Type B pancreatic cell (in vitro differentiated cells): ENCODE data around the gene NTPCR. TPM values are rescaled to one million over a fixed set of nuclear protein-coding genes. Genes with fewer than 3 reads are reported as not detected.
"Not testable (repeated sequence)": the region's sequence is repeated elsewhere in the genome, so short reads cannot be mapped to it uniquely, and the experiment has no call there.

Source experiments
- DNase-seq: peaks from one replicate; pipeline ENCODE4 v3.0.0; 2021; ENCODE audit warnings: mixed read lengths; ENCODE audit not compliant: unreplicated experiment; ENCODE audit errors: extremely low spot score
- H3K27ac Mint-ChIP-seq: 2 replicates; pipeline ENCODE4 v1.8.0; 2021; ENCODE audit warnings: mild to moderate bottlenecking, mixed read lengths
- H3K27me3 Mint-ChIP-seq: 2 replicates; pipeline ENCODE4 v1.8.0; 2021; ENCODE audit warnings: mixed read lengths
- H3K36me3 Mint-ChIP-seq: 2 replicates; pipeline ENCODE4 v1.8.0; 2021; ENCODE audit warnings: mixed read lengths
- H3K4me1 Mint-ChIP-seq: one replicate; pipeline ENCODE4 v1.8.0; 2021; ENCODE audit warnings: mixed read lengths; ENCODE audit not compliant: unreplicated experiment
- H3K4me3 Mint-ChIP-seq: 2 replicates; pipeline ENCODE4 v1.8.0; 2021; ENCODE audit warnings: mild to moderate bottlenecking, mixed read lengths
- H3K9me3 Mint-ChIP-seq: 2 replicates; pipeline ENCODE4 v1.8.0; 2021; ENCODE audit warnings: mixed read lengths
- CTCF ChIP-seq: fragments of 200-600 bp; sonication (generic); conservative IDR thresholded peaks from 2 replicates; pipeline ENCODE4 v1.5.0; 2021; ENCODE audit warnings: antibody characterized with exemption, mild to moderate bottlenecking
- total RNA-seq: library from RNA; stranded (reverse); gene quantifications from 2 replicates; pipeline ENCODE4 v1.2.1, GENCODE V29; 2021; ENCODE audit warnings: low replicate concordance

NTPCR gene
- total RNA-seq, 1 donor from 2014 or later = 57.1 TPM

DNA sequence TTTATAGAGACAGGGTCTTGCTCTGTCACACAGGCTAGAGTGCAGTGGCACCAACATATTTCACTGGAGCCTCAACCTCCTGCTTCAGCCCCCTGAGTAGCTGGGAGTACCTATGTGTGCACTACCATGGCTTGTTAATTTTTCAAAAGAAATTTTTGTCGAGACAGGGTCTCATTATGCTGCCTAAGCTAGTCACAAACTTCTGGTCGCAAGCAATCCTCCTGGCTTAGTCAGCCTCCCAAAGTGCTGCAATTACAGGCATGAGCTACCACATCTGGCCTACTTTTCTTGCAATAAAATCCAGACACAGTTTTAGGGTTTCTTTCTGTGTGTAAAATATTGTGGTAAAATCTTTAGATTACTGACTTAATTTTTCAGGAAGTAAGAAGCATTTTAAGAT lies 27.9 kb upstream of the NTPCR start:
- no peak for TF ChIP-seq CTCF
- Mint-ChIP-seq H3K9me3 (no peaks in the 10 kb centered on the region), H3K4me1 (peaks cover 12% of the 10 kb centered on the region), H3K4me3 (no peak overlapping the region), H3K27me3 (no peaks in the 10 kb centered on the region), H3K36me3 (peaks cover 3% of the 10 kb centered on the region), H3K27ac (no peak overlapping the region)
- DNase-seq = no peak

- H3K36me3 Mint-ChIP-seq = no peaks in the 10 kb centered on the region
- TF ChIP-seq CTCF = no peak
- DNase-seq = no peak
- H3K27me3 Mint-ChIP-seq = no peaks in the 10 kb centered on the region
- H3K9me3 Mint-ChIP-seq = no peaks in the 10 kb centered on the region
- H3K4me1 Mint-ChIP-seq = peaks cover 12% of the 10 kb centered on the region
- no peak overlapping the region for H3K4me3 Mint-ChIP-seq
- no peak overlapping the region for H3K27ac Mint-ChIP-seq
Measured at GRCh38 chr1:232923739-232924386, 26.5 kb upstream of the NTPCR start.

DNA sequence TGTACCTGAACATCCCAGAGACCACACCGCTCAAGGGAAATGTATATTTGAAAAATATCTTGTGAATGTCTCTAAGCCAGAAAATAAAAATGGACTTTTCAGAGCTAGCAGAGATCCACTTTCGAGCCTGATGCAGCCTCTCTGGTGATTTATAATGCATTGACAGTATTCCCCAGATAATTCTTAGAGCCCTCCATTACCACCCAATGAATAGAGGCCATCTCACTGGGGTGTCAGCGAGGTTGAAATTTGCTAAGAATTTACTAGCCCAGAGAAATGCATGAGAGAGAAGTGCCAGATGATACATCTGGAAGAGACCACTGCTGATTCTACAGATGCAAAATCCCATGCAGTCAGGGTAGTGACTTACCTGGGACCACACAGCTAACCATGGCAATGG lies 25.5 kb upstream of the NTPCR start:
- Mint-ChIP-seq H3K27me3 (no peaks in the 10 kb centered on the region), H3K4me3 (no peak overlapping the region), H3K27ac (no peak overlapping the region), H3K36me3 (no peaks in the 10 kb centered on the region), H3K9me3 (no peaks in the 10 kb centered on the region), H3K4me1 (peaks cover 19% of the 10 kb centered on the region)
- TF ChIP-seq CTCF = no peak
- DNase-seq = no peak

GRCh38 chr1:232925421-232926220 lies 24.8 kb upstream of the NTPCR start:
- Mint-ChIP-seq H3K27ac (no peak overlapping the region), H3K4me3 (no peak overlapping the region), H3K27me3 (no peaks in the 10 kb centered on the region), H3K36me3 (no peaks in the 10 kb centered on the region), H3K4me1 (peaks cover 25% of the 10 kb centered on the region), H3K9me3 (no peaks in the 10 kb centered on the region)
- no peak for TF ChIP-seq CTCF
- no peak for DNase-seq

GRCh38 chr1:232927166-232927565 lies 23.2 kb upstream of the NTPCR start:
- not testable (repeated sequence) for H3K36me3 Mint-ChIP-seq, H3K27me3 Mint-ChIP-seq, DNase-seq, H3K27ac Mint-ChIP-seq, H3K4me3 Mint-ChIP-seq, H3K9me3 Mint-ChIP-seq
- peaks cover 25% of the 10 kb centered on the region for H3K4me1 Mint-ChIP-seq

DNA sequence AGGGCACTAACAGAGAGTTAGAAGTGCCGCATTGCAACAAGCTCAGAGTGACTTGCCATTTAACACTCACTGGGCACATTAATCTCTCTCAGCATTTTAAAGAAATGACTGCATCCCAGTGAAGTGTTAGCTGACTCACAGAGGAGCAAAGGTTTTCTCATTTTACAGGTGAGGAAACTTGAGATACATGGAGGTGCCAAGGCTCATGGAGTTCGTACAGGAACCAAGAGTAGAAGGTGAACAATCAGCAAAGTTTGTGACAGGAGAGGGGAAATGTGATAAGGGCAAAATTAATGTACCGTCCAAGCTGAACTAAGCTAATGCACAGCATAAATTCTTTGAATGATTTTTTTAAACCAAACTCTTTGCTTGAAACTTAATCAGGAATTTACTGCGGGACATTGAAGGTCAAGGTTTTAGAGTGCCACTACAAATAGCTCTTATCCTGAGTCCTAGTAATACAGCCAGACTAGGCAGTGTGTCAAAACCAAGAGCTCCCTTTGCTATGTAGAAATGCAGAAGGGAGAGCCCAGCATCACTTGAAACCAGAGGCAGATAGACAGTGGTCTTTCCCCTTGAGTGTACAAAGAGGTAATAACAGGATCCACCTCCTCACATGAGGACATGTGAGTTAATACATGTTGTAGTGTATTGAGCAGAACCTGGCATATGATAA lies 22.4 kb upstream of the NTPCR start:
- Mint-ChIP-seq H3K27me3 (no peaks in the 10 kb centered on the region), H3K9me3 (no peaks in the 10 kb centered on the region), H3K27ac (no peak overlapping the region), H3K4me3 (no peak overlapping the region), H3K4me1 (peaks cover 22% of the 10 kb centered on the region), H3K36me3 (no peaks in the 10 kb centered on the region)
- DNase-seq = no peak
- TF ChIP-seq CTCF = no peak
